ENCODE data around the gene USP13. TPM values are rescaled to one million over a fixed set of nuclear protein-coding genes. Genes with fewer than 3 reads are reported as not detected.

USP13 gene
- total and polyA plus RNA-seq, 2 of the 13 experiments (the other 11 are each of a cell fraction or from before 2014, with no cell fraction given) = 15.9 to 36.7 TPM

- TF ChIP-seq, protein P1, sequence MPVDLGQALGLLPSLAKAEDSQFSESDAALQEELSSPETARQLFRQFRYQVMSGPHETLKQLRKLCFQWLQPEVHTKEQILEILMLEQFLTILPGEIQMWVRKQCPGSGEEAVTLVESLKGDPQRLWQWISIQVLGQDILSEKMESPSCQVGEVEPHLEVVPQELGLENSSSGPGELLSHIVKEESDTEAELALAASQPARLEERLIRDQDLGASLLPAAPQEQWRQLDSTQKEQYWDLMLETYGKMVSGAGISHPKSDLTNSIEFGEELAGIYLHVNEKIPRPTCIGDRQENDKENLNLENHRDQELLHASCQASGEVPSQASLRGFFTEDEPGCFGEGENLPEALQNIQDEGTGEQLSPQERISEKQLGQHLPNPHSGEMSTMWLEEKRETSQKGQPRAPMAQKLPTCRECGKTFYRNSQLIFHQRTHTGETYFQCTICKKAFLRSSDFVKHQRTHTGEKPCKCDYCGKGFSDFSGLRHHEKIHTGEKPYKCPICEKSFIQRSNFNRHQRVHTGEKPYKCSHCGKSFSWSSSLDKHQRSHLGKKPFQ (CRISPR knock-in tag; IDR thresholded peaks at IDR 0.05; ENCODE audit: insufficient replicate concordance) = no peak
- TF ChIP-seq RBM22 (optimal IDR thresholded peaks at IDR 0.05; ENCODE audit: low read length) = no peak
- no peak for TF ChIP-seq ZFP36L1 (CRISPR knock-in tag; IDR thresholded peaks at IDR 0.05)
- TF ChIP-seq, protein P2, sequence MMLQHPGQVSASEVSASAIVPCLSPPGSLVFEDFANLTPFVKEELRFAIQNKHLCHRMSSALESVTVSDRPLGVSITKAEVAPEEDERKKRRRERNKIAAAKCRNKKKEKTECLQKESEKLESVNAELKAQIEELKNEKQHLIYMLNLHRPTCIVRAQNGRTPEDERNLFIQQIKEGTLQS (CRISPR knock-in tag; IDR thresholded peaks at IDR 0.05) = no peak
- no peak for TF ChIP-seq GMEB1 (CRISPR knock-in tag; IDR thresholded peaks at IDR 0.05; ENCODE audit: borderline replicate concordance)
- no peak for TF ChIP-seq MYC (CRISPR knock-in tag; IDR thresholded peaks at IDR 0.05; ENCODE audit: borderline replicate concordance)
Measured at GRCh38 chr3:179765396-179765795, 112.6 kb downstream of the USP13 start (continued).

DNA sequence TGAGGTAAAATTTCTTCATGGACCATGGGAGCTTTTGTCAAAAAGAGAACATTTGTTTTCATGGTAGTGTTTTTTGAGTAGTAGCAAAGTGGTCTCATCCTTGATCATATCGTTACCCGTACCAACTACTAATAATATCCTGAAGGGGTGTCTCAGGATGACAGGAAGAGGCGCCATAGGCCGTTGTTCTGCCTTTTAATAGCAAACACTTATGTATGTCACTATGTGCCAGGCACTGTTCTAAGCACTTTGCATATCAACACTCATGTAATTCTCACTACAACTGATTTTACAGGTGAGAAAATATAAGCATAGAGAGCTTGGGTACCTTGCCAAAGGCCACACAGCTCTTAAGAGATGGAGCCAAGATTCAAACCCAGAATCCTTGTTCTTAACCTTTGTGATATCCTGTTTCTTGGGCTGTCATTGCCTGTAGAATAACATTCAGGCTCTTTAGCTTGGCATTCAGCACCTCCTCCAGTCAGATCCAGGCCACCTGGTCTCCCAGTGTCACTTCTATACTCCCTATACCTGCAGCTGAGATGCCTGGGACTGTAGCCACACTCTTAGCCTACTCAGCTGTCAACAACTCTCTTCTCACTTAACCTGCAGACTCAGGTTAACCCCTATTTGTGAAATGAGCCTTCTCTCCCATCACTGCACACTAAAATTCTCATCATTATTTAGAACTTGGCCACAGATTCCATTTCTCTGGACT is 113.7 kb downstream of the USP13 start:
- Histone ChIP-seq H3K27me3 (ENCODE audit: control insufficient read depth in 1 of 2, insufficient read depth in 2 of 2, low read length in 2 of 2) (no peaks in the 10 kb centered on the region), H3K79me2 (ENCODE audit: insufficient read depth, low read length) (no peaks in the 10 kb centered on the region), H3K4me2 (ENCODE audit: low read depth, low read length) (no peak overlapping the region), H3K27ac (ENCODE audit: extremely low read length, insufficient read depth, low read length) (no peak overlapping the region), H3K4me1 (ENCODE audit: insufficient read depth, low read length) (no peaks in the 10 kb centered on the region), H3K4me3 (replicated peaks in 1 of 3; ENCODE audit: insufficient read depth in 1 of 3, low read depth in 2 of 3, low read length in 3 of 3) (no peak overlapping the region), H4K20me1 (ENCODE audit: insufficient read depth, low read length) (no peaks in the 10 kb centered on the region), H3K36me3 (replicated peaks in 1 of 2; ENCODE audit: control insufficient read depth in 1 of 2, insufficient read depth in 2 of 2, low read length in 2 of 2) (peaks cover 27 to 66% of the 10 kb centered on the region in 2 experiments), H2AFZ (ENCODE audit: low read length) (no peak overlapping the region), H3K9ac (ENCODE audit: insufficient read depth, low read depth, low read length) (no peak overlapping the region), H3K9me3 (ENCODE audit: low read length) (no peaks in the 10 kb centered on the region)
- ATAC-seq = no peak
- in situ Hi-C loops (cut with HindIII; ENCODE audit: extremely low pct_ligation_motif_present, low pct_unique_long_range_greater_than_20kb) (no loop called here), intact Hi-C loops (cut with micrococcal nuclease; ENCODE audit: unreplicated experiment) (no loop called here)
- no peak for DNase-seq (ENCODE audit: low spot score)
- no peak for TF ChIP-seq ZNF17 (CRISPR knock-in tag; IDR thresholded peaks at IDR 0.05)
- no peak for TF ChIP-seq IRF1 (CRISPR knock-in tag; IDR thresholded peaks at IDR 0.05; ENCODE audit: low read depth)
- TF ChIP-seq U2AF1 (optimal IDR thresholded peaks at IDR 0.05; ENCODE audit: low read depth, low read length) = no peak
- no peak for TF ChIP-seq ZNF256 (CRISPR knock-in tag; conservative IDR thresholded peaks at IDR 0.05)
- no peak for TF ChIP-seq ZNF530 (CRISPR knock-in tag; IDR thresholded peaks at IDR 0.05; ENCODE audit: low read depth)
- TF ChIP-seq NBN (conservative IDR thresholded peaks at IDR 0.05) = no peak
- TF ChIP-seq NFIB (CRISPR knock-in tag; IDR thresholded peaks at IDR 0.05; ENCODE audit: borderline replicate concordance) = no peak
- no peak for TF ChIP-seq CHCHD3 (CRISPR knock-in tag; IDR thresholded peaks at IDR 0.05)
- no peak for TF ChIP-seq ZNF235 (CRISPR knock-in tag; IDR thresholded peaks at IDR 0.05; ENCODE audit: borderline replicate concordance)
- no peak for TF ChIP-seq SMAD9 (CRISPR knock-in tag; IDR thresholded peaks at IDR 0.05)
- ChIA-PET CTCF (ENCODE audit: low intra/inter-chr PET ratio, low total read pairs) (no interaction called here), POLR2A (no interaction called here)
- 93% methylated on average over 4 of the region's 4 CpGs for WGBS (ENCODE audit: low lambda C conversion rate)
- FAIRE-seq = no peak
- BruUV-seq (replicated peaks) = no TSS peak

Data from HepG2 (cell line).